BLaER1 treated with 17β-estradiol and CSF1 and Interleukin-3, amounts not matched to agents 10 nM and 100 nM (cell line): ENCODE data around the gene NNAT.

Experiments used
- H3K27ac ChIP-seq, 11 experiments: shearing (Covaris generic); formaldehyde crosslinking; 2 replicates each; pipeline ENCODE4 v1.8.1; 2022
- H3K27me3 ChIP-seq, 11 experiments: shearing (Covaris generic); formaldehyde crosslinking; 2 replicates each; pipeline ENCODE4 v1.8.1; 2022
- H3K36me3 ChIP-seq, 11 experiments: shearing (Covaris generic); formaldehyde crosslinking; 2 replicates each; pipeline ENCODE4 v1.8.1; 2022
- H3K4me1 ChIP-seq, 10 experiments: shearing (Covaris generic); formaldehyde crosslinking; 2 replicates each; pipeline ENCODE4 v1.8.1; 2022
- H3K4me2 ChIP-seq, 11 experiments: shearing (Covaris generic); formaldehyde crosslinking; 2 replicates each; pipeline ENCODE4 v1.8.1; 2022
- H3K4me3 ChIP-seq, 10 experiments: shearing (Covaris generic); formaldehyde crosslinking; 2 replicates each; pipeline ENCODE4 v1.8.1; 2022
- H3K9ac ChIP-seq, 11 experiments: shearing (Covaris generic); formaldehyde crosslinking; 2 replicates each; pipeline ENCODE4 v1.8.1; 2022
- H3K9me3 ChIP-seq, 11 experiments: shearing (Covaris generic); formaldehyde crosslinking; replicated peaks in 1 of 11; 2 replicates each; pipeline ENCODE4 v1.8.1; 2022
- H4K20me1 ChIP-seq, 11 experiments: shearing (Covaris generic); formaldehyde crosslinking; 2 replicates each; pipeline ENCODE4 v1.8.1; 2022
- Cebpa-rat ChIP-seq, 11 experiments: shearing (Covaris generic); IDR thresholded peaks; 2 replicates each; pipeline ENCODE4 v1.8.1; 2022

Gene NNAT

GRCh38 chr20:37505263-37506151, 15.5 kb upstream of the NNAT start:
- H3K4me3 ChIP-seq, result no peak overlapping the region
- H3K27ac ChIP-seq, result no peak overlapping the region
- H3K9ac ChIP-seq, result no peak overlapping the region
- no peaks in the 10 kb centered on the region for H3K9me3 ChIP-seq
- H4K20me1 ChIP-seq, result peaks cover 0 to 67% (median 8%) of the 10 kb centered on the region in 11 experiments; a peak in 9 of 22 replicates
- no peak overlapping the region for H3K4me2 ChIP-seq
- TF ChIP-seq Cebpa-rat (IDR thresholded peaks at IDR 0.05), result no peak
- no peaks in the 10 kb centered on the region for H3K27me3 ChIP-seq
- H3K36me3 ChIP-seq, result peaks cover 0 to 42% (median 4%) of the 10 kb centered on the region in 11 experiments; a peak in 11 of 22 replicates
- peaks cover 0 to 15% (median 10%) of the 10 kb centered on the region in 10 experiments; a peak in 13 of 20 replicates for H3K4me1 ChIP-seq

- no peak overlapping the region for H3K27ac ChIP-seq
- H3K36me3 ChIP-seq, result peaks cover 0 to 49% (median 6%) of the 10 kb centered on the region in 11 experiments; a peak in 11 of 22 replicates
- no peak for TF ChIP-seq Cebpa-rat (IDR thresholded peaks at IDR 0.05)
- H3K4me2 ChIP-seq, result no peak overlapping the region
- H3K4me3 ChIP-seq, result no peak overlapping the region
- peaks cover 0 to 75% (median 8%) of the 10 kb centered on the region in 11 experiments; a peak in 9 of 22 replicates for H4K20me1 ChIP-seq
- no peaks in the 10 kb centered on the region for H3K27me3 ChIP-seq
- peaks cover 0 to 15% (median 10%) of the 10 kb centered on the region in 10 experiments; a peak in 13 of 20 replicates for H3K4me1 ChIP-seq
- no peak overlapping the region for H3K9ac ChIP-seq
- no peaks in the 10 kb centered on the region for H3K9me3 ChIP-seq
These were observed 14.8 kb upstream of the NNAT start for GRCh38 chr20:37506152-37506725.

- Histone ChIP-seq H3K9ac (no peak overlapping the region), H3K27me3 (no peaks in the 10 kb centered on the region), H3K36me3 (peaks cover 10 to 76% (median 22%) of the 10 kb centered on the region in 11 experiments; a peak in 18 of 22 replicates), H3K4me2 (no peak overlapping the region), H3K4me3 (no peak overlapping the region), H3K4me1 (peaks cover 0 to 15% (median 10%) of the 10 kb centered on the region in 10 experiments; a peak in 13 of 20 replicates), H4K20me1 (peaks cover 4 to 81% (median 23%) of the 10 kb centered on the region in 11 experiments; a peak in 15 of 22 replicates), H3K27ac (no peak overlapping the region), H3K9me3 (no peaks in the 10 kb centered on the region)
- no peak for TF ChIP-seq Cebpa-rat (IDR thresholded peaks at IDR 0.05)
These were observed 10.8 kb upstream of the NNAT start for GRCh38 chr20:37510226-37510625.

GRCh38 chr20:37511610-37512275, 9.3 kb upstream of the NNAT start:
- H3K36me3 ChIP-seq, result peaks cover 10 to 91% (median 28%) of the 10 kb centered on the region in 11 experiments; a peak in 18 of 22 replicates
- no peak overlapping the region for H3K27ac ChIP-seq
- H3K4me3 ChIP-seq, result no peak overlapping the region
- H4K20me1 ChIP-seq, result peaks cover 16 to 88% (median 38%) of the 10 kb centered on the region in 11 experiments; a peak in 19 of 22 replicates
- no peaks in the 10 kb centered on the region for H3K9me3 ChIP-seq
- no peak overlapping the region for H3K4me2 ChIP-seq
- no peak overlapping the region for H3K9ac ChIP-seq
- H3K27me3 ChIP-seq, result no peaks in the 10 kb centered on the region
- H3K4me1 ChIP-seq, result peaks cover 0 to 12% (median 10%) of the 10 kb centered on the region in 10 experiments; a peak in 13 of 20 replicates
- no peak for TF ChIP-seq Cebpa-rat (IDR thresholded peaks at IDR 0.05)

- no peak for TF ChIP-seq Cebpa-rat (IDR thresholded peaks at IDR 0.05)
- H3K4me1 ChIP-seq, result no peaks in the 10 kb centered on the region
- peaks cover 12 to 98% (median 36%) of the 10 kb centered on the region in 11 experiments; a peak in 18 of 22 replicates for H3K36me3 ChIP-seq
These were observed 7.2 kb upstream of the NNAT start for GRCh38 chr20:37513779-37514359.

GRCh38 chr20:37515876-37516275, 5.2 kb upstream of the NNAT start:
- no peak for TF ChIP-seq Cebpa-rat (IDR thresholded peaks at IDR 0.05)
- Histone ChIP-seq H3K9me3 (peaks cover 0 to 10% (median 6%) of the 10 kb centered on the region in 11 experiments; a peak in 18 of 22 replicates), H3K4me1 (no peaks in the 10 kb centered on the region; a peak in 1 of 20 replicates), H3K4me3 (no peak overlapping the region), H3K27ac (no peak overlapping the region), H3K4me2 (no peak overlapping the region), H4K20me1 (peaks cover 40 to 100% (median 78%) of the 10 kb centered on the region in 11 experiments), H3K36me3 (peaks cover 21 to 98% (median 40%) of the 10 kb centered on the region in 11 experiments; a peak in 20 of 22 replicates), H3K9ac (no peak overlapping the region), H3K27me3 (no peaks in the 10 kb centered on the region)

More at GRCh38 chr20:37513779-37514359, 7.2 kb upstream of the NNAT start:
- no peak overlapping the region for H3K4me2 ChIP-seq
- H3K9me3 ChIP-seq, result no peaks in the 10 kb centered on the region
- no peak overlapping the region for H3K9ac ChIP-seq
- H3K27me3 ChIP-seq, result no peaks in the 10 kb centered on the region
- H3K27ac ChIP-seq, result no peak overlapping the region
- H3K4me3 ChIP-seq, result no peak overlapping the region
- H4K20me1 ChIP-seq, result peaks cover 25 to 97% (median 58%) of the 10 kb centered on the region in 11 experiments

- Histone ChIP-seq H3K27me3 (no peaks in the 10 kb centered on the region), H3K36me3 (peaks cover 25 to 98% (median 48%) of the 10 kb centered on the region in 11 experiments), H3K4me2 (no peak overlapping the region), H3K9ac (no peak overlapping the region), H4K20me1 (peaks cover 40 to 100% (median 88%) of the 10 kb centered on the region in 11 experiments), H3K27ac (no peak overlapping the region), H3K9me3 (peaks cover 0 to 22% (median 16%) of the 10 kb centered on the region in 11 experiments; a peak in 19 of 22 replicates), H3K4me3 (no peak overlapping the region), H3K4me1 (no peaks in the 10 kb centered on the region; a peak in 1 of 20 replicates)
- no peak for TF ChIP-seq Cebpa-rat (IDR thresholded peaks at IDR 0.05)
These were observed 4.0 kb upstream of the NNAT start for GRCh38 chr20:37516811-37517750.
